GM12892 (cell line): ENCODE measurements around the gene EXO1.

Experiments
- POLR2A ChIP-seq: IDR thresholded peaks from 2 replicates; pipeline ENCODE4 v1.6.1; 2011; ENCODE audit warnings: low read depth, low read length, control low read depth
- POLR2AphosphoS5 ChIP-seq: IDR thresholded peaks from 2 replicates; pipeline ENCODE4 v1.6.1; 2011; ENCODE audit warnings: low read depth, low read length, control low read depth
- TAF1 ChIP-seq: IDR thresholded peaks from 2 replicates; pipeline ENCODE4 v1.6.1; 2011; ENCODE audit warnings: low read depth, mild to moderate bottlenecking, control low read depth, low read length, borderline replicate concordance

DNA sequence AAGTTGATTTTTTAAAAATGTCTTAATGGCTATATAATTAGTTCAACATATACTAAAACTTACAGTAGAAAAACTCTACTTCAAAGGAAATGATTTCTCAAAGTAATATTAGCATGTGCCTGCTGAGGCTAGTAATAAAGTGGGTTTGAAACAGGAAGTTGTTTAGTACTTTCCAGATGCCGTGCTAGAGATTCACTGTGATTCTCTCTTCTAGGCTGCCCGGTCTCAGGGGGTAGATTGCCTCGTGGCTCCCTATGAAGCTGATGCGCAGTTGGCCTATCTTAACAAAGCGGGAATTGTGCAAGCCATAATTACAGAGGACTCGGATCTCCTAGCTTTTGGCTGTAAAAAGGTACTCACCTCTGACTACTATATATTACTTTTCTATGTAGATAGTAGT lies 9.1 kb downstream of the EXO1 start:
- TF ChIP-seq POLR2A: no peak
- TF ChIP-seq POLR2AphosphoS5: no peak
- TF ChIP-seq TAF1: no peak
